Activated CD8-positive, alpha-beta memory T cell treated with anti-CD3 and anti-CD28 coated beads for 36 hours (primary cell): ENCODE measurements around the gene COL13A1. TPM values are rescaled to one million over a fixed set of nuclear protein-coding genes. Genes with fewer than 3 reads are reported as not detected.

Source experiments
- CTCF ChIA-PET: fragments of 350-600 bp; sonication (Branson Sonifier 250); formaldehyde crosslinking; loops from one replicate; lab custom pipeline; 2021; ENCODE audit warnings: antibody characterized with exemption; lab: Charles Lee
- POLR2A ChIA-PET: fragments of 350-600 bp; sonication (Branson Sonifier 250); formaldehyde crosslinking; loops from one replicate; lab custom pipeline; 2021; ENCODE audit warnings: antibody characterized with exemption; lab: Charles Lee
- total RNA-seq, 2 experiments: library from RNA; stranded (reverse); gene quantifications; one replicate each; pipeline ENCODE4 v1.2.3, GENCODE V29; 2021

The COL13A1 gene
- total RNA-seq, 2 experiments from 2014 or later, result not detected

DNA sequence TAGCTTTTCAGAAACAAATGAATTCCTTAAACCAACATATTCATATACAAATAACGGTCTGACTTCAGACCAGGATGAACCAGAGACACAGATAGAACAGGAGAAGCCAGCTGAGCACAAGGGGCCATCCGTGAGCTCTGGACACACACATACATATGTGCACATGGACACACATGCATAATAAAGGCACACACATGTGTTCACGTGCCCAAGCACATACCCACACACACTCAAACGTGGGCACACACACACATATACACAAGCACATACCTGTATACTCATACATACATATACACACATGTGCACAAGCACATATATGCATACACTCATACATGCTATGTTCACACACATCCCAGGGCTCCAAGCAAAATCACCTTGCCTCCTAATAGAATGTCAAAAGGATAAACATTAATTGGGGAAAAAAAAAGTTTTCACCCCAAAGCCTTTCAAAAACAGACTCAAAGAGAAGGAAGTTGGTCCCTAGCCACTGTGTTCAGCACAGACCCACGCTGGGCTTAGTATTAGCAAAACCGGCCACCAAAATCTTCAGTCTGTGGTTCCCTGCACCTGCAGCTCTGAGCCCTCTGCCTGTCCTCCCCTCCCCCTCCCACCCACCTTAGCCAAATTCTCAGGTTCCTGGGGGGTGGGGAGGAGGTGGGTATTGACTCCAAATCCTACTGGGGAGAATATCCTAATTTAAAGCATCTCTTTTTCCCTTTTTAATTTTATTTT is 150.5 kb downstream of the COL13A1 start:
- CTCF ChIA-PET, result no interaction called here
- POLR2A ChIA-PET, result no interaction called here

DNA sequence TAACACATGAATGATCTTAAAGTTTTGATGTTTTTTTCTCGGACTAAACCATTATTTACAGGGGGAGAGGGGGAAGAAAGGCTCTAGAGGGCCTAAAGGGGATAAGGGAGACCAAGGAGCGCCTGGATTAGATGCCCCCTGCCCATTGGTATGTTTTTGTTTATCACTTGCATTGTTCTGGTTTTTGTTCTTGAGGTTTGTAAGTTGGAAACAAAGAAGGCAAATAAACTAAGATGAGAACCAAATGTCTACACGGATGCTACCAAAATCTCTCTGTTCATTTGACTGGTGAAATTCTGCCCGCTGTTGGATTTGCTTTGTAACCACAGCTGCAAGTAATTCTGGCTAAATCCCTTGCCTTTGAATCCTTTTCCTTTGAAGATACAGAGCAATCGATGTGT is 151.1 kb downstream of the COL13A1 start:
- POLR2A ChIA-PET, result no interaction called here

DNA sequence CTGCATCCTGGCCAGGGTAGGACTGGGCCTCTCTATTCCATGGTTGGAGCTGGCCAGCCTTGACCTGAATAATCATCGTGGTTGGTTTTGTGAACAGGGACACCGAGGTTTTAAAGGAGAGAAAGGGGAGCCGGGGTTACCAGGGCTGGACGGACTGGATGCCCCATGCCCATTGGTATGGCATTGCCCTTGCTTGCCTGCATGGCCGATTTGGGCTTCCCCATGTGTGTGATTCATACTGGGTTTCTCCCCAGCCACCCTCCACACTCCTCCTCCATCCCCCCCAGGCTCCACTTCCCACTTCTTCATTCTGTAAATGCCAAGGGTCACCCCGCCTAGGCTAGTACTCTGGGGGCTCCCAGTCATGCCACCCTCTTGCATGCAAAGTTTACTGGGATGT is 152.1 kb downstream of the COL13A1 start:
- CTCF ChIA-PET, result no interaction called here
- POLR2A ChIA-PET, result no interaction called here

More for the DNA sequence above, 151.1 kb downstream of the COL13A1 start:
- CTCF ChIA-PET, result no interaction called here

DNA sequence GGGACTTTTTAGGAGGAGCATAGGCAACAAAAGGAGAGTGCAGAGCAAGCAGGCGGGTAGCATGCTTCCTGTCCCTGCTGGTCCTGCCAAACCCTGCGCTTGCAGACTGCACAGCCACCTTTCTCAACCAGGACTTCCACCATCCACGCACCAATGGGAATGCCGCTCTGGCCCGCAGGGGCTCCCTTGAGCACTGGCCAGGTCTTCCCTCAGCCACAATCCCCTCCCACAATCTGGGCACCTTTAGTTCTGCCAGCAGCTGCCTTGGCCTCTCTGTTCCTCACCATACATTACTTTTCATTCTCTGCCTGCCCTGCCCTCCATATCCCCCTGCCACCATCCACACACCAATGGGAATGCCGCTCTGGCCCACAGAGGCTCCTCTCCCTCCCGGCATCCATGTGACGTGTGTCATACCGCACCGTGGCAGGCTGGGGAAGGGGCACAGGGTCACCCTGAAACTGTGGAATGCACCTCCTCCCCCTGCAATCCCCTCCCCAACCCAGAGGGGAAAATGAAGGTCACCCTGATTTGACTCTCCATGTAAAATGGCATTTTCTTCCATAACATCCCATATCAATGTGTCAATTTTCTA is 153.6 kb downstream of the COL13A1 start:
- POLR2A ChIA-PET, result no interaction called here
- CTCF ChIA-PET, result no interaction called here

DNA sequence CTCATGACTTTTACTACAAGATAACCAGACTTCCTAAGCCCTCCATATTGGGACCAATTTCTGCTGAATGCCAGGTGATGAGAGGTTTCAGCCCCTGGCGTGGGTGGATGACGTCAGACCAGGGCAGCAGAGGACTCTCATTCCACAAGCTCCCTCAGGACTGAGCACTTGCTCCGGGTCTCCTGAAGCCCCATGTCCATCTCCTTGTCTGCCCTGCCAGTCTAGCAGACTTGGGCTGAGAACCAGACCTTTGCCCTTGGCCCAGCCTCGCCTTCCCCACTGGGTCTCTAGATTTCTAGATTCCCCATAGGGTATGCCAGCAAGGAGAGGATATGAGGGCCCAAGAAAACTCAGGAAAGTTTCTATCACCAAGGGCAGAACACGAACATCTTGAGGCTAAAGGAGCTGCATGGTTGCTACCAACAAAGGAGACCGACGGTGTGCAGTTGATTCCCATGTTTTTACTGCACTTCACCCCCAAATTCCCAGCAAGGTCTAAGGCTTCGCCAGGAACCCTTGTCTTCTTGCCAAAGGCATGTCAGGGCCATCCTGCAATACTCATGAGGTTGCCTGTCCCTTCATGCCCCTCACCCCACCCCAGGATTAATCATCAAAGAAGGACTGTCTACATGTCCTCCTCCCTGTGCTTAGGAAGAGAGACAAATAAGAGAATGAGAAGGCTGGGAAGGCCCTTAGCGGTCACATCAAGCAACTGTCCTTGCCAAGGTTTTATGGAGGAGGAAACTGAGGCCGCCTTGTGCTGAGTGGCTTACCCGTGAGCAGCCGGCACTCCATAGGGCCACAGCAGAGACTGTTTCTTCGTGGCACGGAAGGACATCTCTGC is 154.4 kb downstream of the COL13A1 start:
- ChIA-PET POLR2A (no interaction called here), CTCF (no interaction called here)

DNA sequence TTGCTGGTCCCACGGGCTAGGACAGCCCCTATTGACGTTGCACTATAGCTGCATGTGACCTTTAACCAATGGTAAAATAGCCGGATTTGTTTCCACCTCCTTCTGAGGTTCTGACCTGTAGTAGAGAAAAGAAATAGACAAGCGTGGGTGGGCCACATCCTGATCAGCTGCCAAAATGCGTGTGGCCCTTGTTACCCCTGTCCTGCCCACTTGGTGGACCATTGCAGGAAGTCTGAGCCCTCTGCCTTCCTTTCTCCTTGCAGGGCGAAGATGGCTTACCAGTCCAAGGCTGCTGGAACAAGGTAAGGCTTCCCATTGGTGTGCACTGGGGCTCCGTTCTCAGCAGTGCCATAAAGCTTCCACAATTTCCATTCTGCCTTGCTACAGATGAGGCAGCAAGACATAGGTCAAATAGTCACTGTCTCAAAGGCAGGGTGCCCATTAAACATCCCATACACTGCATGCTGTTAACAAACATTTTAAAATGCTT is 155.1 kb downstream of the COL13A1 start:
- ChIA-PET POLR2A (no interaction called here), CTCF (interaction anchor here (2.2 kb wide), 1 partner anchor 42 kb away, joined by 9 read pairs; no protein-coding TSS in a partner anchor)

DNA sequence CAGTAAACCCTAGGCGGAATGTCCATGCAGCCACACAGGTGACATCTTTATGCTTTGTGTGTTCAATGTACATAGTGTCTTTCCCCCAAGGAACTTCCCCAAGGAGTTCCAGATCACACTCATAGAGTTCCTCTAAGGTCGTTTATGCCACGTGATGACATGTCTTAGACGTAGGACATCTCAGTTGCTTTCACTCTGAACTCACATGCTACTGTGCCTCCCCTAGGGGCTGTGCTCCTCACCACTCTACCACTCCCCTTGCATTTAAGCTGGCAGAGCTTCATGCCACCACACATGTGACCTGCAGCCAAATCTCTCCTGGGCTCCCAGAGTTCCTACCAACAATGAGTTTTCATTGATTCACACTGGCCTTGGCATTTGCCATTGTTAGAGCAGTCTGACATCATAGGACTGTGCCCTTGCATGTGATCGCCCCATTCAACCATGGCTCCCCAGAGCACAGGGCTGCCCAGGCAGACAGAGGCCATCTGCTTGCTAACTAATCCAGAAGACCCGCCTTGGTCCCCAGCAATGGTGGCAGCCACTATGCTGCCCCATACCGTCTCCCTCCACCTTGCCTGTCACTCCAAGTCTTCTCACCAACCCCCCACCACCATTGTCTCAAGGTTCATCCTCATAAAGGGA is 155.7 kb downstream of the COL13A1 start:
- ChIA-PET CTCF (interaction anchor here (0.6 to 2.2 kb wide), 7 partner anchors 8 to 170 kb away, joined by 3 to 9 read pairs (median 3); no protein-coding TSS in a partner anchor), POLR2A (no interaction called here)

DNA sequence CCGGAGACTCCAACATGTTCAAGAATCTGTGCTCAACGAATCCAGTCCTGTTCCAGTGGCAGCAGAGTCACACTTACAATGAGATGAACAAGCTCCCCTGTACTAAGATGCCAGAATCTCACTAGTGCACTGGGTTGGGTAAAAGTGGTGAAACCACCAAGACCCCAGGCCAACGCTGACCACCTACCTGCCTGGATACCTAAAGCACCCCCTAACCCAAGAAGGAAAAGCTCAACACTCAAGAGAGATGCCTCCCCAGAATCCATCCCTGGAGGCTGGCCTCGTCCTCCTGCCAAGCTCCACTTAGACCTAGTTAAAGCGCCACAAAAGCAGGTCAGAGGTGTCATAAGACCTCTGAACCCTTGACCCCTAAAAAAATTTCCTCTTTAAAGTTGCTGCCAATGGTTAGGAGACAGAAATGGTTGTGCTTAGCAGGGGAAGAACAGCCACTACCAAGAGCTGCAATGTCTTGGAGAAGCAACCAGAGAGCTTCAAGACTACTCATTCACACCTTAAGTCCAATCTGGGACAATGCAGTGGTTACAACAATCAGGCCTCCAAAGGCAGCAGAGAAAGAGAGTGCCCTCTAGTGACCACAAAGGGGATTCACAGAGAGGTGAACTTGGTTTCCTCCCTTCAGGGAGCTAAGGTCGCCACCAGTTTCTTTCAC is 156.3 kb downstream of the COL13A1 start:
- POLR2A ChIA-PET, result no interaction called here
- CTCF ChIA-PET, result interaction anchor here (0.6 to 2.2 kb wide), 10 partner anchors 8 to 562 kb away, joined by 3 to 9 read pairs (median 4); no protein-coding TSS in a partner anchor

DNA sequence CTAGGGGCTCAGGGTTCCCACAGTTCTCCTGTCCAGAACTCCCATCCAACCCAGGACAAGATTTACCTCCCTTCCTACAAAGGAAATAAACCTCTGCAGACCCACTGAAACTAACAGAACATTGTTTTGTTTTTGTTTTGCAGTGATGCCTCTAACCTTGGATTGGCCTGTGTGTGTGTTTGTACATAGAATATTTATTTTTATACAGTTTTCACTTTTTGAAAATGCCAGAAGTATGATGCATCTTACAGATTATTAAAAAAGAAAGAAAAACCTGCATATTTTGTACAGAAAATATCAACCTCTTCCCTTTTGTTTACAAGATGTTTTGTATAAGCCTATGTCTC is 156.8 kb downstream of the COL13A1 start:
- CTCF ChIA-PET, result interaction anchor here (0.6 to 2.2 kb wide), 8 partner anchors 9 to 562 kb away, joined by 3 to 9 read pairs (median 4); no protein-coding TSS in a partner anchor

DNA sequence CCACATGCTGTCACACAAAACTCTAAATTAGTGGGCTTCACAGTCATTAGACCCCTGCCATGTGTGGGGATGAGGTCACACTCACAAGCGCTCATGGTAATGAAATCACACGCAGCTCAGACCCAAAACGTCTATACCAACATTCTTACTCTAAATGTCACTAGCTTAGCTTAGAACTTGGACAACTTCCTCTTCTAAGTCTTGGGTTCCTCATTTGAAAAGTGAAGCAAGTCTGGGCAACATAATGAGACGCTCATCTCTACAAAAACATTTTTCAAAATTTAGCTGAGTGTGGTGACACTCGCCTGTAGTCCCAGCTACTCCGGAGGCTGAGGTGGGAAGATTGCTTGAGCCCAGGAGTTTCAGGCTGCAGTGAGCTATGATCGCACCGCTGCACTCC is 158.2 kb downstream of the COL13A1 start:
- CTCF ChIA-PET, result no interaction called here
- POLR2A ChIA-PET, result no interaction called here

More for the DNA sequence above, 156.8 kb downstream of the COL13A1 start:
- POLR2A ChIA-PET, result no interaction called here

DNA sequence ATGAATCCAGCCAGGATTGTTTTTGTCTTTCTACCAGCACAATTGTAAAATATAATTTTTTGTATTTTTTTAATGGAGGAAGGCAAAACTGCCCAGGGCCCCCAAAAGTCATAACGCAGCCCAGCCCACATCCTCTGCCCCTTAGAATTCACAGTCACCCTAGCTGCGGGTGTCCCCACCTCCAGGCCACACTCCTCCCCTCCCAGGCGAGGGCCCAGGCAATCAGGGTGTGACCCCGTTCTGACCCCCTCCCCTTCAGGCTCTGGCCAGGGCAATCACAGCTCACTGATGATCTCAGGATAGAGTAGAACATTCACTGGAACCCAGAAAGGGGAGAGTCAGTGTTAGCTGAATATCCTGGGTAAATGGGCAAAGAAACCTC is 158.9 kb downstream of the COL13A1 start:
- ChIA-PET POLR2A (no interaction called here), CTCF (no interaction called here)

DNA sequence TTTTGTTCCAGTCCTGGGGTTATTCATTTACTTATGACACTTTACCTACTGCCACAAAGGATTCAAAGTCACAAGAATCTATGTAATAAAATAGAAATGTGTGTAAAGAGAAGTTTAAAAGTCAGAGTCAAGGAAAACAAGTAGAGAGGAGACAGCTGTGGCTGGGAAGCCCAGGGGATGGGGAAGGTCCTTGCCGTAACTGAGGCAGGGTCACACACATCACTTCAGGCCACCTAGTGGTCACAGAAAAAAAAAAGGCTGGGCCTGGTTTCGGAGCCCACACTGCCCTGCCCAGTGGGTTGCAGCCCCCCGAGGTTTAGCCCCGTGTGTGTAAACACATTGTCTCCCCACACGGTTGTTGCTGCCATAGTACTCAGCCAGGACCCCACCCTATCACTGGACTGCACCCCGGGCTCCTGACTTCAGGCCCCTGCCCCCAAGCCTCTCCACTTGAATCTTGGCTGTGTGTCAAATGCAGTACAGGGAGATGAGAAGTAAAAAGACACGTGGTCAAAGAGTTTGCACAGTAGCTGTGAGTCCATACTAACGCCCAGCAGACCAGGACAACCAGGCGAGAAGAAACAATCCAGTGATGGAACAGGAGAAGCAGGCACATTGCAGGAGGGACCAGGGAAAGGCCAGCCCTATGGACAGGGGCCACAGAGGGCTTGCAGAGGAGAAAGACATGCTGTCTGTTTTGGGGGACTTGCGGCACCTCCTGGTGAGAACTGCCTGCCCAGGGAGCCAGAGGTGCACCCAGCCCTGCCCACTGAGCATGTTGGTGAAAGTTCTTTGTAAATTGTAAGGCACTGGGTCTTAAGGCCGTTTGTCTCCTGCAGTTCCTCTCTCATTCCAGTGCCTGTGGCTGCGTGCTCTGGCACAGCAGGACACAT is 159.5 kb downstream of the COL13A1 start:
- POLR2A ChIA-PET, result no interaction called here

DNA sequence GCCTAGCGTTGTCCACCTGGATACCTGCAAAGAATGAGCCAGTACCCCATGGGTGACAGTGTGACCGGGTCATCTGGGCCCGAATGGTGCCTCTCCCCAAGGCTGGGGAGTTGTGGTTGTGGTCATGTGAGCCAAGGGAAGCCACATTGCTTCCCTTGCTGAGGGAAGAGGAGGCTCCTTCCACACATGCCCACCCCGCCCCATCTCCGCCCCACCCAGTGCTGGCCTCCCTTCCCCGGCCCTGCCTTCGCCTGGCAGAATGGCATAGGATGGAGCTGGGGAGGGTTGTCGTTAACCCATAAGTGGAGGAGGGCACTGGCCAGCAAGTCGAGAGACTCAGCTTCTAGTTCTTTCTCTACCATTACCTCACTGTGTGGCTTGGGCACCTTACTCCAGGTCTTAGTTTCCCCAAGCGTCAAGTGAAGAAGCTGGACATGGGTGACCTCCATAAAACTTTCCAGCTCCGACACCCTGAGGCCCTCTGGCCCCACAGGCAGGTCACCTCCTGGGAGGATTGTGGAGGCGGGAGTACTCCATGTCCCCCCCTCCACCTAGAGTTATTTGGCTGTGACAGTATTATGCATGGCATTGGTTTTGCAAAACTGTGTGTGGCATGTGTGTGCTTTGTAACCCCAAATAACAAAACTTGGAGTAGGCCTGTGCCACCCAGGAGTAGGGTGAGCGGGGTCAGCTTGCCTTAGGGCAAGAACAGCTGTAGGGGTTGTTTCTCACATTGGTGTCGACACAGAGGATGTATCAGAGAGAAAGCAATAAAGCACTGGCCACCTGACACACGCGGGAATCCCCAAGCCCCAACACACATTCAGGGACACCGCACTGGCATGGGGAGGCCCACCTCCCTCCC is 160.4 kb downstream of the COL13A1 start:
- POLR2A ChIA-PET, result no interaction called here
- CTCF ChIA-PET, result no interaction called here

More for the DNA sequence above, 159.5 kb downstream of the COL13A1 start:
- CTCF ChIA-PET, result no interaction called here

DNA sequence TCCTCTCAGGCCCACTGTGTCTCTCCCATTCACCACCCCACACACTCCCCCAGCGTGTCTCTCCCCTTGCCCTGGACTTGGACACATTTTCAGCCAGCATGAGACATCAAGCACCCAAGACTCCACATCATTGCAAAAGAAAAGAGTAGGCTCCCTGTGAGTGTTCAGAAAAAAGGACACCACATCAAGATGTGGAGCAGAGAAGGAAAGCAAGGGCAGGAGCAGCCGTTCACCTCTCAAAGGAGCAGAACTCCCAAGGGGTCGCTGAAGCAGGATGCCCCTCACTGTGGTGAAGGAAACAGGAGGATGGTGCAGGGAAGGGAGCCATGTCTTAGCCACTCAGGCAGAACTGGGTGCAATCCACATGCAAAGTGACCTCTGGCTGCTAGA is 161.0 kb downstream of the COL13A1 start:
- POLR2A ChIA-PET, result no interaction called here
- CTCF ChIA-PET, result no interaction called here

DNA sequence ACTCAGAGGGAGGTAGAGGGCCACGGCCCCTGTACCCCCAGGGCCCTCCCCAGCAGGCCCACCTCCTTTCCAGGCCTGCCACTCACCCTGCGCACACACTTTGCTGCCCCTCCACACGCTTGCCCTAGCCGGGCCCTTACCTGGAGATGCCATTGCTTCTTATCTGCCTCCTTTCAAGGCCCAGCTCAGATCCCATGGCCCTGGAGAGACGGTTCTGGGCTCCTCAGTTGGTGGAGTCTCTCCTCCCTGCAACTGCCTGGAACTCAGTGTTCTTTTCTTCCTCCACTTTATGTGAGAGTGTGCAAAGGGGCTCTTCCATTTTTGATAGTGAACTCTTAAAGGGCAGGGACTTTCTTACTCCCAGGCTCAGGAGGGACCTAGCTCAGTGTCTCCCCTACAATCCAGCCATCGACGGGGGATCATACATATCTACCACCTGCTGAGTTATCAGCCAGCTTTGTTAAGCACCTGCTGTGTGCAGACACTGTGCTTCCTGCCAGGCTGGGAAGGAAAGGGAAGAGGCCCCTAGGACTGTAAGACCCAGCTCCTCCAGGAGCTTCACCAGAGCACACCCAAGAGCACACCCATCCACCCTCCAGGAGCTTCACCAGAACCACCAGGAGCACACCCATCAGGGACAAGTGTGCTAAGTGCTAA is 161.6 kb downstream of the COL13A1 start:
- CTCF ChIA-PET, result no interaction called here
- POLR2A ChIA-PET, result no interaction called here

DNA sequence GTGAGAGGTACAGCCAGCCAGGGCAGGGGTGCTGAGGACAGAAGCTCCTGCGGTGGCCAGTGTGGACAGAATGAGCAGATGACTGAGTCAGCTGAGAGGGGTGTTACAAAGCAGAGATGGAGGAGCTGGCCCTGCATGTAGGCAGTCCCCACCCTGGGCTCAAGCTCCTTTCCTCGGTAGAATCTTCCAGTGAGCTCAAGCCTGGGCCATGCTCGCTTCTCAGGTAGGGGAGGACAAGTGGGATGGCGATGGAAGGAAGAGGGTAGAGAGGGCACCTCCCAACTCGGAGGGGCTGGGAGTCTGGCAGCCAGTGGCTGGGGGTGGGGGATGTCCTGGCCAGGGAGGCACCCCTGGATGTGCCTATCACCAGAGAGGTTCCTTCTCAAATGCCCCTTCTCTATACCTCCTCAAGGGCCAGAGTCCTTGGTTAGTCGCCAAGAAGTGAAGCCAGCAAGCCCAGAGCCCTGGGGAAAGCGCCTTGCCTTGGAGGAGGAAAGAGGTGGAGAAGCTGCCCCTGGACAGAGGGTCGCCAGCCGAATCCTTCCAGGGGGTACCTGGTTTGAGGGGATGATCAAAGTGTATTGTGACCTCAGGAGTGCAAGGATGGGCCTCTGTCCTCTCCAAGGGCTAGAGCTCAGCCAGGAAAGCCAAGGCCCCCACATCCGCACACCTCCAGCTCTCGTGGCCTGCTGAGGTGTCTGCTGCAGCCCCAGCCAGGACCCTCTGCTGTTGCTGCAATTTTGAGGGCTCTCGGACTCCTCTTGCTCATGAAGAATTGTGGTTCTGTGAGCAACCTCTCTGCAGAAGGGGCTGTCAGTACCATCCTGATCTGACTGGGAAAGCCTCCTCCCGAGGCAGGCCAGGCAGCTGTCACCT is 162.4 kb downstream of the COL13A1 start:
- ChIA-PET CTCF (no interaction called here), POLR2A (no interaction called here)
